Fibroblast of lung (primary cell): ENCODE results near the gene COA7. TPM values are rescaled to one million over a fixed set of nuclear protein-coding genes. Genes with fewer than 3 reads are reported as not detected.

Experiments used
- DNase-seq, 2 donors: peaks; one replicate each; pipeline versions ENCODE4 v3.0.0 to v3.0.0-alpha.2; 2010; ENCODE audit warnings: low read depth in 2 of 2
- H2AFZ ChIP-seq: 2 replicates; pipeline ENCODE4 v1.5.1; 2012; ENCODE audit warnings: low read length, control low read depth, inconsistent platforms
- H3K27ac ChIP-seq: 2 replicates; pipeline ENCODE4 v1.5.1; 2011; ENCODE audit warnings: low read length, control low read depth; ENCODE audit not compliant: insufficient read depth
- H3K27me3 ChIP-seq: 2 replicates; pipeline ENCODE4 v1.5.1; 2011; ENCODE audit warnings: mild to moderate bottlenecking, low read length; ENCODE audit not compliant: control insufficient read depth, insufficient read depth
- H3K36me3 ChIP-seq: 2 replicates; pipeline ENCODE4 v1.5.1; 2011; ENCODE audit warnings: low read length; ENCODE audit not compliant: control insufficient read depth, insufficient read depth
- H3K4me1 ChIP-seq: 2 replicates; pipeline ENCODE4 v1.5.1; 2011; ENCODE audit warnings: low read length; ENCODE audit not compliant: control insufficient read depth, insufficient read depth; ENCODE audit errors: extremely low read depth
- H3K4me2 ChIP-seq: 2 replicates; pipeline ENCODE4 v1.5.1; 2011; ENCODE audit warnings: low read length, control low read depth; ENCODE audit not compliant: insufficient read depth; ENCODE audit errors: extremely low read depth
- H3K4me3 ChIP-seq, 4 experiments: fragments of 200-600 bp in 1 of 4; sonication (generic) in 1 of 4; replicated peaks in 1 of 4; 2 replicates each; pipeline ENCODE4 v1.5.1; 2011 to 2016; ENCODE audit warnings: low read length in 4 of 4, low read depth in 3 of 4, mild to moderate bottlenecking in 3 of 4, control low read depth in 2 of 4, inconsistent platforms in 1 of 4, mixed read lengths in 1 of 4; ENCODE audit not compliant: insufficient read depth in 1 of 4; ENCODE audit errors: control extremely low read depth in 1 of 4
- H3K79me2 ChIP-seq: 2 replicates; pipeline ENCODE4 v1.5.1; 2012; ENCODE audit warnings: mild to moderate bottlenecking, low read length, inconsistent platforms; ENCODE audit not compliant: control insufficient read depth, insufficient read depth
- H3K9ac ChIP-seq: 2 replicates; pipeline ENCODE4 v1.5.1; 2011; ENCODE audit warnings: mild to moderate bottlenecking, low read length, control low read depth; ENCODE audit not compliant: insufficient read depth
- H3K9me3 ChIP-seq: 2 replicates; pipeline ENCODE4 v1.5.1; 2012; ENCODE audit warnings: low read depth, low read length; ENCODE audit not compliant: control insufficient read depth, insufficient read depth
- H4K20me1 ChIP-seq: 2 replicates; pipeline ENCODE4 v1.5.1; 2011; ENCODE audit warnings: low read length; ENCODE audit not compliant: control insufficient read depth, insufficient read depth; ENCODE audit errors: extremely low read depth
- EZH2 ChIP-seq: IDR thresholded peaks from 2 replicates; pipeline ENCODE4 v1.5.1; 2012; ENCODE audit warnings: low read length, control low read depth, mild to moderate bottlenecking; ENCODE audit errors: missing control alignments
- polyA plus RNA-seq, 2 donors: library from polyadenylated mRNA; depleted of rRNA in 1 of 2; stranded (reverse) in 1 of 2; unstranded in 1 of 2; fragments of >200 nt; gene quantifications; 2 replicates each; pipeline ENCODE4 v1.2.1, GENCODE V29; 2011 to 2012; ENCODE audit warnings: missing spikeins in 1 of 2
- total RNA-seq: library from RNA; depleted of rRNA; stranded (reverse); fragments of >200 nt; gene quantifications from 2 replicates; pipeline ENCODE4 v1.2.1, GENCODE V29; 2014
- TF ChIP-seq, protein P1 (sequence below), 2 donors: IDR thresholded peaks in 1 of 2; conservative IDR thresholded peaks in 1 of 2; 1 replicate in 1 of 2; 2 replicates in 1 of 2; pipeline ENCODE4 v1.5.1; 2011 to 2012; ENCODE audit warnings: low read length in 2 of 2, control low read depth in 1 of 2, inconsistent platforms in 1 of 2, low read depth in 1 of 2, mild to moderate bottlenecking in 1 of 2

Gene COA7
- total and polyA plus RNA-seq, 2 donors (not counting 1 experiment from before 2014, with no cell fraction given): 14.5 to 16.2 TPM

DNA sequence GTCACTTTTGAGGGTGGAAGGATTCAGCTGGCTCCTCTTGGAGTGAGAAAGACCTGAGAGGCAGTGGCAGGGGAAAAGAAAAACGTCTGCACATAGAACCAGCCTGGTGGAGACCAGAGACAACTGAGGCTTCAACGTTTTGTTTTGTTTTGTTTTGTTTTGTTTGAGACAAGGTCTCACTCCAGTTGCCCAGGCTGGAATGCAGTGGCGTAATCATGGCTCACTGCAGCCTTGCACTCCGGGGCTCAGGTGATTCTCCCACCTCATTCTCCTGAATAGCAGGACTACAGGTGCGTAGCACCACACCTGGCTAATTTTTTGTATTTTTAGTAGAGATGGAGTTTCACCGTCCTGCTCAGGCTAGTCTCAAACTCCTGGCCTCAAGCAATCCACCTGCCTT, 52.9 kb downstream of the COA7 start:
- H3K27ac ChIP-seq: no peak overlapping the region
- no peaks in the 10 kb centered on the region for H3K4me1 ChIP-seq
- no peak overlapping the region for H2AFZ ChIP-seq
- no peak overlapping the region for H3K4me3 ChIP-seq
- H3K36me3 ChIP-seq: no peaks in the 10 kb centered on the region
- no peaks in the 10 kb centered on the region for H4K20me1 ChIP-seq
- H3K4me2 ChIP-seq: no peak overlapping the region
- peaks cover 4% of the 10 kb centered on the region for H3K27me3 ChIP-seq
- TF ChIP-seq, protein P1, sequence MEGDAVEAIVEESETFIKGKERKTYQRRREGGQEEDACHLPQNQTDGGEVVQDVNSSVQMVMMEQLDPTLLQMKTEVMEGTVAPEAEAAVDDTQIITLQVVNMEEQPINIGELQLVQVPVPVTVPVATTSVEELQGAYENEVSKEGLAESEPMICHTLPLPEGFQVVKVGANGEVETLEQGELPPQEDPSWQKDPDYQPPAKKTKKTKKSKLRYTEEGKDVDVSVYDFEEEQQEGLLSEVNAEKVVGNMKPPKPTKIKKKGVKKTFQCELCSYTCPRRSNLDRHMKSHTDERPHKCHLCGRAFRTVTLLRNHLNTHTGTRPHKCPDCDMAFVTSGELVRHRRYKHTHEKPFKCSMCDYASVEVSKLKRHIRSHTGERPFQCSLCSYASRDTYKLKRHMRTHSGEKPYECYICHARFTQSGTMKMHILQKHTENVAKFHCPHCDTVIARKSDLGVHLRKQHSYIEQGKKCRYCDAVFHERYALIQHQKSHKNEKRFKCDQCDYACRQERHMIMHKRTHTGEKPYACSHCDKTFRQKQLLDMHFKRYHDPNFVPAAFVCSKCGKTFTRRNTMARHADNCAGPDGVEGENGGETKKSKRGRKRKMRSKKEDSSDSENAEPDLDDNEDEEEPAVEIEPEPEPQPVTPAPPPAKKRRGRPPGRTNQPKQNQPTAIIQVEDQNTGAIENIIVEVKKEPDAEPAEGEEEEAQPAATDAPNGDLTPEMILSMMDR (conservative IDR thresholded peaks at IDR 0.05 in 1 of 2, IDR thresholded peaks at IDR 0.05 in 1 of 2; ENCODE audit: low read depth in 1 of 2, low read length in 2 of 2): no peak
- no peak for TF ChIP-seq EZH2
- no peaks in the 10 kb centered on the region for H3K9me3 ChIP-seq
- H3K79me2 ChIP-seq: no peaks in the 10 kb centered on the region
- H3K9ac ChIP-seq: no peak overlapping the region
- DNase-seq: no peak

DNA sequence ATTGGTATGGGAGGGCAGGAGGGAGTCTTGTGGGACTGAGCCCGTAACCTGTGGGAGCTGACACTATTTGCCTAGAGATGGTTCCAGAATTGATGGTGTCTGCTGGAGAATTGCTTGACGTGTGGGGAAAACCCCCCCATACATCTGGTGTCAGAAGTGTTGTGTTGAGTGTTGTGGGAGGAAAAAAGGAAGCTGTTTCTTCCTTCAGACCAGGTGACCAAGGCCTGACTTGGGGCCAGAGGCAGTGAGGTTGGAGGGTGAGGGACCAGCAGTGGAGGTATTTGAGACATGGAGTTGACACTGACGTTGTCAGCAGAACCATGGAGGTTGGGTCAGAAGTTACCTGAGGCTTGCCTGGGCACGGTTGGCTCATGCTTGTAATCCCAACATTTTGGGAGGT, 56.8 kb downstream of the COA7 start:
- Histone ChIP-seq H3K27me3 (peaks cover 8% of the 10 kb centered on the region), H3K27ac (no peak overlapping the region), H3K9ac (no peak overlapping the region), H3K4me1 (no peaks in the 10 kb centered on the region), H3K4me3 (no peak overlapping the region), H3K4me2 (no peak overlapping the region), H3K9me3 (no peaks in the 10 kb centered on the region), H4K20me1 (no peaks in the 10 kb centered on the region), H2AFZ (no peak overlapping the region), H3K36me3 (no peaks in the 10 kb centered on the region), H3K79me2 (no peaks in the 10 kb centered on the region)
- TF ChIP-seq, protein P1 (conservative IDR thresholded peaks at IDR 0.05 in 1 of 2, IDR thresholded peaks at IDR 0.05 in 1 of 2; ENCODE audit: low read depth in 1 of 2, low read length in 2 of 2): no peak
- DNase-seq: no peak

DNA sequence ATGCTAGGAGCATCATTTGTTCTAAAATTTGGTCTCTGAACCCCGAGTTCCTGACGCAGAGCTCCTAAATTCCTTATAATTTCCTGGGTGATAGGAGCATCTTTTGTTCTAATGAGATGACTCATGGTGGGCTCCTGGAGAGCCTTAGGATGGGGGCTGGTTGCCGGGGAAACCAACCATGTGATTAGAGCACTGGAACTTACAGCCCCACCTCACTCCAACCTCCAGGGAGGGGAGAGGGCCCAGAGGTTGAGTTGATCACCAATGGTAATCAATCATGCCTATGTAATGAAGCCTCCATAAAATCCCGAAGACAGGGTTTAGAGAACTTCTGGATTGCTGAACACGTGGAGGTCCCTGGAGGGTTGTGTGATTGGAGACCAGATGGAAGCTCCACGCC, 57.5 kb downstream of the COA7 start:
- H3K4me2 ChIP-seq: no peak overlapping the region
- TF ChIP-seq EZH2: no peak
- TF ChIP-seq, protein P1 (conservative IDR thresholded peaks at IDR 0.05 in 1 of 2, IDR thresholded peaks at IDR 0.05 in 1 of 2; ENCODE audit: low read depth in 1 of 2, low read length in 2 of 2): no peak
- H3K9me3 ChIP-seq: no peaks in the 10 kb centered on the region
- H3K4me3 ChIP-seq: no peak overlapping the region
- H3K9ac ChIP-seq: no peak overlapping the region
- no peak for DNase-seq
- H3K27me3 ChIP-seq: peaks cover 8% of the 10 kb centered on the region
- no peak overlapping the region for H2AFZ ChIP-seq
- H3K36me3 ChIP-seq: no peaks in the 10 kb centered on the region
- no peaks in the 10 kb centered on the region for H3K4me1 ChIP-seq
- H4K20me1 ChIP-seq: no peaks in the 10 kb centered on the region
- H3K27ac ChIP-seq: no peak overlapping the region
- H3K79me2 ChIP-seq: no peaks in the 10 kb centered on the region
